Amygdala (tissue), 56 donors: ENCODE measurements around the gene SLC28A1.
"Not testable (repeated sequence)": the region's sequence is repeated elsewhere in the genome, so short reads cannot be mapped to it uniquely, and the experiment has no call there.

Source experiments
- DNase-seq, 56 donors: peaks; one replicate each; lab custom pipeline; 2025; lab: John Stamatoyannopoulos, UW

Gene SLC28A1

GRCh38 chr15:84859651-84860050 lies 24.8 kb upstream of the SLC28A1 start:
- DNase-seq, result no peak

- DNase-seq, result no peak
These were observed 22.7 kb upstream of the SLC28A1 start for GRCh38 chr15:84861781-84862180.

- no peak for DNase-seq
These were observed 22.1 kb upstream of the SLC28A1 start for GRCh38 chr15:84862214-84862975.

- peak in 1 of 56 donors; percentile 3 for DNase-seq
These were observed 20.7 kb upstream of the SLC28A1 start for GRCh38 chr15:84863565-84864443.

- DNase-seq, result no peak
These were observed 20.0 kb upstream of the SLC28A1 start for GRCh38 chr15:84864444-84864795.

GRCh38 chr15:84865074-84865569 lies 19.3 kb upstream of the SLC28A1 start:
- DNase-seq, result no peak

- DNase-seq, result no peak
These were observed 16.2 kb upstream of the SLC28A1 start for GRCh38 chr15:84868037-84868880.

- DNase-seq, result no peak
These were observed 15.0 kb upstream of the SLC28A1 start for GRCh38 chr15:84869510-84869909.

- DNase-seq, result no peak
These were observed 13.0 kb upstream of the SLC28A1 start for GRCh38 chr15:84871428-84871985.

- no peak for DNase-seq
These were observed 12.2 kb upstream of the SLC28A1 start for GRCh38 chr15:84872009-84872910.

- DNase-seq, result no peak
These were observed 10.5 kb upstream of the SLC28A1 start for GRCh38 chr15:84873997-84874396.

GRCh38 chr15:84874981-84875699 lies 9.3 kb upstream of the SLC28A1 start:
- peak in 10 of 56 donors; percentile 9 to 56 (median 18) for DNase-seq

GRCh38 chr15:84876269-84876668 lies 8.2 kb upstream of the SLC28A1 start:
- no peak for DNase-seq

GRCh38 chr15:84877701-84878100 lies 6.8 kb upstream of the SLC28A1 start:
- not testable (repeated sequence) for DNase-seq

- DNase-seq, result peak in 33 of 56 donors; percentile 3 to 70 (median 28)
These were observed 6.0 kb upstream of the SLC28A1 start for GRCh38 chr15:84878504-84878903.

- DNase-seq, result no peak
These were observed 5.2 kb upstream of the SLC28A1 start for GRCh38 chr15:84879088-84879780.

- DNase-seq, result no peak
These were observed 4.5 kb upstream of the SLC28A1 start for GRCh38 chr15:84880007-84880406.
